Fibroblast of lung (primary cell): ENCODE results near the gene ZBTB11. TPM values are rescaled to one million over a fixed set of nuclear protein-coding genes. Genes with fewer than 3 reads are reported as not detected.
"Not testable (repeated sequence)": the region's sequence is repeated elsewhere in the genome, so short reads cannot be mapped to it uniquely, and the experiment has no call there.

Source experiments
- DNase-seq, 2 donors: peaks; one replicate each; pipeline versions ENCODE4 v3.0.0 to v3.0.0-alpha.2; 2010; ENCODE audit warnings: low read depth in 2 of 2
- H2AFZ ChIP-seq: 2 replicates; pipeline ENCODE4 v1.5.1; 2012; ENCODE audit warnings: low read length, control low read depth, inconsistent platforms
- H3K27ac ChIP-seq: 2 replicates; pipeline ENCODE4 v1.5.1; 2011; ENCODE audit warnings: low read length, control low read depth; ENCODE audit not compliant: insufficient read depth
- H3K27me3 ChIP-seq: 2 replicates; pipeline ENCODE4 v1.5.1; 2011; ENCODE audit warnings: mild to moderate bottlenecking, low read length; ENCODE audit not compliant: control insufficient read depth, insufficient read depth
- H3K36me3 ChIP-seq: 2 replicates; pipeline ENCODE4 v1.5.1; 2011; ENCODE audit warnings: low read length; ENCODE audit not compliant: control insufficient read depth, insufficient read depth
- H3K4me1 ChIP-seq: 2 replicates; pipeline ENCODE4 v1.5.1; 2011; ENCODE audit warnings: low read length; ENCODE audit not compliant: control insufficient read depth, insufficient read depth; ENCODE audit errors: extremely low read depth
- H3K4me2 ChIP-seq: 2 replicates; pipeline ENCODE4 v1.5.1; 2011; ENCODE audit warnings: low read length, control low read depth; ENCODE audit not compliant: insufficient read depth; ENCODE audit errors: extremely low read depth
- H3K4me3 ChIP-seq, 4 experiments: fragments of 200-600 bp in 1 of 4; sonication (generic) in 1 of 4; replicated peaks in 1 of 4; 2 replicates each; pipeline ENCODE4 v1.5.1; 2011 to 2016; ENCODE audit warnings: low read length in 4 of 4, low read depth in 3 of 4, mild to moderate bottlenecking in 3 of 4, control low read depth in 2 of 4, inconsistent platforms in 1 of 4, mixed read lengths in 1 of 4; ENCODE audit not compliant: insufficient read depth in 1 of 4; ENCODE audit errors: control extremely low read depth in 1 of 4
- H3K79me2 ChIP-seq: 2 replicates; pipeline ENCODE4 v1.5.1; 2012; ENCODE audit warnings: mild to moderate bottlenecking, low read length, inconsistent platforms; ENCODE audit not compliant: control insufficient read depth, insufficient read depth
- H3K9ac ChIP-seq: 2 replicates; pipeline ENCODE4 v1.5.1; 2011; ENCODE audit warnings: mild to moderate bottlenecking, low read length, control low read depth; ENCODE audit not compliant: insufficient read depth
- H3K9me3 ChIP-seq: 2 replicates; pipeline ENCODE4 v1.5.1; 2012; ENCODE audit warnings: low read depth, low read length; ENCODE audit not compliant: control insufficient read depth, insufficient read depth
- H4K20me1 ChIP-seq: 2 replicates; pipeline ENCODE4 v1.5.1; 2011; ENCODE audit warnings: low read length; ENCODE audit not compliant: control insufficient read depth, insufficient read depth; ENCODE audit errors: extremely low read depth
- EZH2 ChIP-seq: IDR thresholded peaks from 2 replicates; pipeline ENCODE4 v1.5.1; 2012; ENCODE audit warnings: low read length, control low read depth, mild to moderate bottlenecking; ENCODE audit errors: missing control alignments
- polyA plus RNA-seq, 2 donors: library from polyadenylated mRNA; depleted of rRNA in 1 of 2; stranded (reverse) in 1 of 2; unstranded in 1 of 2; fragments of >200 nt; gene quantifications; 2 replicates each; pipeline ENCODE4 v1.2.1, GENCODE V29; 2011 to 2012; ENCODE audit warnings: missing spikeins in 1 of 2
- total RNA-seq: library from RNA; depleted of rRNA; stranded (reverse); fragments of >200 nt; gene quantifications from 2 replicates; pipeline ENCODE4 v1.2.1, GENCODE V29; 2014
- TF ChIP-seq, protein P1 (sequence below), 2 donors: IDR thresholded peaks in 1 of 2; conservative IDR thresholded peaks in 1 of 2; 1 replicate in 1 of 2; 2 replicates in 1 of 2; pipeline ENCODE4 v1.5.1; 2011 to 2012; ENCODE audit warnings: low read length in 2 of 2, control low read depth in 1 of 2, inconsistent platforms in 1 of 2, low read depth in 1 of 2, mild to moderate bottlenecking in 1 of 2

ZBTB11 gene
- total and polyA plus RNA-seq, 2 donors (not counting 1 experiment from before 2014, with no cell fraction given) = 11.4 to 26.6 TPM

GRCh38 chr3:101611023-101611422 lies 65.9 kb downstream of the ZBTB11 start:
- Histone ChIP-seq H3K79me2 (no peaks in the 10 kb centered on the region), H3K27ac (no peak overlapping the region), H3K4me2 (no peak overlapping the region), H3K9me3 (no peaks in the 10 kb centered on the region), H3K9ac (no peak overlapping the region), H3K36me3 (no peaks in the 10 kb centered on the region), H3K27me3 (no peaks in the 10 kb centered on the region), H2AFZ (no peak overlapping the region), H4K20me1 (no peaks in the 10 kb centered on the region), H3K4me1 (no peaks in the 10 kb centered on the region), H3K4me3 (no peak overlapping the region)
- no peak for DNase-seq
- TF ChIP-seq EZH2 = no peak
- TF ChIP-seq, protein P1, sequence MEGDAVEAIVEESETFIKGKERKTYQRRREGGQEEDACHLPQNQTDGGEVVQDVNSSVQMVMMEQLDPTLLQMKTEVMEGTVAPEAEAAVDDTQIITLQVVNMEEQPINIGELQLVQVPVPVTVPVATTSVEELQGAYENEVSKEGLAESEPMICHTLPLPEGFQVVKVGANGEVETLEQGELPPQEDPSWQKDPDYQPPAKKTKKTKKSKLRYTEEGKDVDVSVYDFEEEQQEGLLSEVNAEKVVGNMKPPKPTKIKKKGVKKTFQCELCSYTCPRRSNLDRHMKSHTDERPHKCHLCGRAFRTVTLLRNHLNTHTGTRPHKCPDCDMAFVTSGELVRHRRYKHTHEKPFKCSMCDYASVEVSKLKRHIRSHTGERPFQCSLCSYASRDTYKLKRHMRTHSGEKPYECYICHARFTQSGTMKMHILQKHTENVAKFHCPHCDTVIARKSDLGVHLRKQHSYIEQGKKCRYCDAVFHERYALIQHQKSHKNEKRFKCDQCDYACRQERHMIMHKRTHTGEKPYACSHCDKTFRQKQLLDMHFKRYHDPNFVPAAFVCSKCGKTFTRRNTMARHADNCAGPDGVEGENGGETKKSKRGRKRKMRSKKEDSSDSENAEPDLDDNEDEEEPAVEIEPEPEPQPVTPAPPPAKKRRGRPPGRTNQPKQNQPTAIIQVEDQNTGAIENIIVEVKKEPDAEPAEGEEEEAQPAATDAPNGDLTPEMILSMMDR (conservative IDR thresholded peaks at IDR 0.05 in 1 of 2, IDR thresholded peaks at IDR 0.05 in 1 of 2; ENCODE audit: low read depth in 1 of 2, low read length in 2 of 2) = no peak

GRCh38 chr3:101605398-101605797 lies 71.5 kb downstream of the ZBTB11 start:
- H3K36me3 ChIP-seq, H3K4me1 ChIP-seq, H3K27ac ChIP-seq, H4K20me1 ChIP-seq, H3K9me3 ChIP-seq, H3K79me2 ChIP-seq, DNase-seq, H3K4me3 ChIP-seq, H3K9ac ChIP-seq, H3K4me2 ChIP-seq, H2AFZ ChIP-seq, H3K27me3 ChIP-seq: not testable (repeated sequence)

- no peak overlapping the region for H2AFZ ChIP-seq
- no peak overlapping the region for H3K4me3 ChIP-seq
- no peak for DNase-seq
- H3K9ac ChIP-seq = no peak overlapping the region
- H3K9me3 ChIP-seq = no peaks in the 10 kb centered on the region
- H3K4me1 ChIP-seq = no peaks in the 10 kb centered on the region
- no peak overlapping the region for H3K27ac ChIP-seq
- no peaks in the 10 kb centered on the region for H3K36me3 ChIP-seq
- no peaks in the 10 kb centered on the region for H4K20me1 ChIP-seq
- no peak for TF ChIP-seq EZH2
- TF ChIP-seq, protein P1 (conservative IDR thresholded peaks at IDR 0.05 in 1 of 2, IDR thresholded peaks at IDR 0.05 in 1 of 2; ENCODE audit: low read depth in 1 of 2, low read length in 2 of 2) = no peak
- H3K4me2 ChIP-seq = no peak overlapping the region
- H3K27me3 ChIP-seq = no peaks in the 10 kb centered on the region
- no peaks in the 10 kb centered on the region for H3K79me2 ChIP-seq
These were observed 73.7 kb downstream of the ZBTB11 start for GRCh38 chr3:101603184-101603583.

DNA sequence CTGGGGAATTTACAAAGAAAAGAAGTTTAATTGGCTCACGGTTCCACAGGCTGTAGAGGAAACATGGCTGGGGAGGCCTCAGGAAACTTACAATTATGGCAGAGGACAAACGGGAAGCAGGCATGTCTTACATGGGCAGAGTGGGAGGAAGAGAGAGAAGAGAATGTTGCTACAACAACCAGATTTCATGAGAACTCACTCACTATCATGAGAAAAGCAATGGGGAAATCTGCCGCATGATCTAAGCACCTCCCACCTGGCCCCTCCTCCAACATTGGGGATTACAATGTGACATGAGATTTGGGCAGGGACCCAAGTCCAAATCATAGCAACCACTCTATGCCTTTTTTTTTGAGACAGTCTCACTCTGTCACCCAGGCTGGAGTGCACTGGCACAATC lies 74.2 kb downstream of the ZBTB11 start:
- no peaks in the 10 kb centered on the region for H4K20me1 ChIP-seq
- no peaks in the 10 kb centered on the region for H3K4me1 ChIP-seq
- H3K27me3 ChIP-seq = no peaks in the 10 kb centered on the region

More for the DNA sequence above, 74.2 kb downstream of the ZBTB11 start:
- Histone ChIP-seq H3K4me2 (no peak overlapping the region), H3K4me3 (no peak overlapping the region), H2AFZ (no peak overlapping the region), H3K36me3 (no peaks in the 10 kb centered on the region), H3K79me2 (no peaks in the 10 kb centered on the region), H3K9ac (no peak overlapping the region), H3K9me3 (no peaks in the 10 kb centered on the region), H3K27ac (no peak overlapping the region)
- no peak for DNase-seq
- TF ChIP-seq EZH2 = no peak
- TF ChIP-seq, protein P1 (conservative IDR thresholded peaks at IDR 0.05 in 1 of 2, IDR thresholded peaks at IDR 0.05 in 1 of 2; ENCODE audit: low read depth in 1 of 2, low read length in 2 of 2) = no peak
